Caco-2 (cell line): Measurements from ENCODE around the gene IP6K3. TPM values are rescaled to one million over a fixed set of nuclear protein-coding genes. Genes with fewer than 3 reads are reported as not detected.

Source experiments
- BruUV-seq: library from RNA; stranded (reverse); fragments of 400-500 nt; replicated peaks from 2 replicates; lab custom pipeline; 2021; lab: Mats Ljungman, UMichigan
- CTCF ChIA-PET: fragments of 300-600 bp; sonication (Branson Sonifier 250); formaldehyde crosslinking; loops from one replicate; lab custom pipeline; 2022; ENCODE audit warnings: antibody characterized with exemption; lab: Charles Lee
- POLR2A ChIA-PET: fragments of 300-600 bp; sonication (Branson Sonifier 250); formaldehyde crosslinking; loops from one replicate; lab custom pipeline; 2022; ENCODE audit warnings: antibody characterized with exemption; lab: Charles Lee
- DNase-seq, 2 experiments: peaks; one replicate each; pipeline versions ENCODE4 v3.0.0 to v3.0.0-alpha.2; 2020 to 2022
- H3K27me3 ChIP-seq: replicated peaks from 2 replicates; pipeline ENCODE4 v1.6.0; 2011; ENCODE audit warnings: low read length; ENCODE audit not compliant: control insufficient read depth, insufficient read depth
- H3K36me3 ChIP-seq: 2 replicates; pipeline ENCODE4 v1.5.1; 2011; ENCODE audit warnings: low read length; ENCODE audit not compliant: control insufficient read depth, insufficient read depth
- H3K4me1 ChIP-seq: fragments of 250-450 bp; sonication (Bioruptor Pico); 2 replicates; pipeline ENCODE4 v1.5.1; 2020; ENCODE audit warnings: mild to moderate bottlenecking
- H3K4me3 ChIP-seq: 2 replicates; pipeline ENCODE4 v1.5.1; 2011; ENCODE audit warnings: low read depth, mild to moderate bottlenecking, control low read depth, low read length
- H3K9me3 ChIP-seq: fragments of 250-450 bp; sonication (Bioruptor Pico); 2 replicates; pipeline ENCODE4 v1.5.1; 2020; ENCODE audit warnings: mild to moderate bottlenecking, moderate library complexity
- H3K27ac Mint-ChIP-seq: one replicate; pipeline ENCODE4 v1.8.0; 2022; ENCODE audit warnings: mixed read lengths; ENCODE audit not compliant: unreplicated experiment
- H3K27me3 Mint-ChIP-seq: one replicate; pipeline ENCODE4 v1.8.0; 2022; ENCODE audit warnings: mixed read lengths; ENCODE audit not compliant: insufficient read depth, unreplicated experiment
- H3K36me3 Mint-ChIP-seq: one replicate; pipeline ENCODE4 v1.8.0; 2022; ENCODE audit warnings: mild to moderate bottlenecking, mixed read lengths; ENCODE audit not compliant: insufficient read depth, unreplicated experiment
- H3K4me1 Mint-ChIP-seq: one replicate; pipeline ENCODE4 v1.8.0; 2022; ENCODE audit warnings: low read depth, mixed read lengths; ENCODE audit not compliant: unreplicated experiment
- H3K4me3 Mint-ChIP-seq: one replicate; pipeline ENCODE4 v1.8.0; 2022; ENCODE audit warnings: mild to moderate bottlenecking, moderate library complexity, mixed read lengths; ENCODE audit not compliant: unreplicated experiment
- H3K9me3 Mint-ChIP-seq: one replicate; pipeline ENCODE4 v1.8.0; 2022; ENCODE audit warnings: mixed read lengths; ENCODE audit not compliant: unreplicated experiment
- CTCF ChIP-seq, 2 experiments: fragments of 200-600 bp in 1 of 2; IDR thresholded peaks; 1 replicate in 1 of 2; 2 replicates in 1 of 2; pipeline versions ENCODE4 v1.5.1 to v1.8.0; 2011 to 2022; ENCODE audit warnings: antibody characterized with exemption in 1 of 2, control low read depth in 1 of 2, inconsistent platforms in 1 of 2, low read depth in 1 of 2, low read length in 1 of 2, mild to moderate bottlenecking in 1 of 2, moderate library complexity in 1 of 2; ENCODE audit not compliant: insufficient read depth in 1 of 2, severe bottlenecking in 1 of 2, unreplicated experiment in 1 of 2
- intact Hi-C: fragments of 100-400 bp; cut with micrococcal nuclease; formaldehyde crosslinking; loops from one replicate; pipeline ENCODE4 v1.10.0; 2022; ENCODE audit not compliant: unreplicated experiment
- total RNA-seq: library from RNA; stranded (reverse); gene quantifications from 2 replicates; pipeline ENCODE4 v1.2.3, GENCODE V29; 2022

The IP6K3 gene
- total RNA-seq, 1 experiment from 2014 or later: 0.45 TPM

GRCh38 chr6:33688006-33688405 lies 58.7 kb downstream of the IP6K3 start:
- ChIA-PET CTCF (no interaction called here), POLR2A (no interaction called here)
- Mint-ChIP-seq H3K4me1 (peaks cover 8% of the 10 kb centered on the region), H3K27me3 (no peaks in the 10 kb centered on the region), H3K27ac (no peak overlapping the region), H3K4me3 (no peak overlapping the region), H3K36me3 (peaks cover 44% of the 10 kb centered on the region), H3K9me3 (no peaks in the 10 kb centered on the region)
- H3K27me3 ChIP-seq: no peaks in the 10 kb centered on the region
- BruUV-seq: no TSS peak
- no peak overlapping the region for H3K4me3 ChIP-seq
- TF ChIP-seq CTCF (IDR thresholded peaks at IDR 0.05; ENCODE audit: insufficient read depth in 1 of 2, low read depth in 1 of 2, low read length in 1 of 2, severe bottlenecking in 1 of 2, unreplicated experiment in 1 of 2): no peak
- no peaks in the 10 kb centered on the region for H3K9me3 ChIP-seq
- intact Hi-C loops: no loop called here
- peaks cover 6% of the 10 kb centered on the region for H3K36me3 ChIP-seq
- H3K4me1 ChIP-seq: peaks cover 8% of the 10 kb centered on the region
- DNase-seq: no peak

GRCh38 chr6:33686981-33687975 lies 59.4 kb downstream of the IP6K3 start:
- no peak overlapping the region for H3K4me3 ChIP-seq
- peaks cover 4% of the 10 kb centered on the region; the same call in 1 of the 2 replicates for H3K4me1 ChIP-seq
- H3K36me3 ChIP-seq: peaks cover 5% of the 10 kb centered on the region
- H3K4me3 Mint-ChIP-seq: no peak overlapping the region
- no peaks in the 10 kb centered on the region for H3K9me3 Mint-ChIP-seq
- no peak for DNase-seq
- H3K27ac Mint-ChIP-seq: no peak overlapping the region
- H3K27me3 ChIP-seq: no peaks in the 10 kb centered on the region
- intact Hi-C loops: no loop called here
- peaks cover 4% of the 10 kb centered on the region for H3K4me1 Mint-ChIP-seq
- H3K27me3 Mint-ChIP-seq: no peaks in the 10 kb centered on the region
- ChIA-PET POLR2A (no interaction called here), CTCF (no interaction called here)
- peaks cover 37% of the 10 kb centered on the region for H3K36me3 Mint-ChIP-seq
- no TSS peak for BruUV-seq
- H3K9me3 ChIP-seq: no peaks in the 10 kb centered on the region
- TF ChIP-seq CTCF (IDR thresholded peaks at IDR 0.05; ENCODE audit: insufficient read depth in 1 of 2, low read depth in 1 of 2, low read length in 1 of 2, severe bottlenecking in 1 of 2, unreplicated experiment in 1 of 2): no peak

GRCh38 chr6:33686225-33686924 lies 60.3 kb downstream of the IP6K3 start:
- no TSS peak for BruUV-seq
- H3K9me3 Mint-ChIP-seq: no peaks in the 10 kb centered on the region

More at GRCh38 chr6:33686225-33686924, 60.3 kb downstream of the IP6K3 start:
- no peaks in the 10 kb centered on the region for H3K27me3 Mint-ChIP-seq
- H3K36me3 ChIP-seq: peaks cover 5% of the 10 kb centered on the region
- H3K27me3 ChIP-seq: no peaks in the 10 kb centered on the region
- H3K4me3 Mint-ChIP-seq: no peak overlapping the region
- no peak for DNase-seq
- ChIA-PET POLR2A (no interaction called here), CTCF (no interaction called here)
- no peak overlapping the region for H3K4me3 ChIP-seq
- H3K4me1 Mint-ChIP-seq: no peaks in the 10 kb centered on the region
- no peaks in the 10 kb centered on the region for H3K4me1 ChIP-seq
- TF ChIP-seq CTCF (IDR thresholded peaks at IDR 0.05; ENCODE audit: insufficient read depth in 1 of 2, low read depth in 1 of 2, low read length in 1 of 2, severe bottlenecking in 1 of 2, unreplicated experiment in 1 of 2): no peak
- intact Hi-C loops: no loop called here
- H3K27ac Mint-ChIP-seq: no peak overlapping the region
- no peaks in the 10 kb centered on the region for H3K9me3 ChIP-seq
- H3K36me3 Mint-ChIP-seq: peaks cover 32% of the 10 kb centered on the region
